Adrenal gland (tissue), 5 donors: ENCODE measurements around the gene TMEM98.

Experiments
- POLR2A ChIP-seq, 2 donors: fragments of 450-650 bp; IDR thresholded peaks; one replicate each; pipeline ENCODE4 v1.6.1; 2017; ENCODE audit warnings: antibody characterized with exemption in 2 of 2, mild to moderate bottlenecking in 2 of 2, moderate library complexity in 1 of 2
- TF ChIP-seq, protein P1 (sequence below), 6 experiments: fragments of 450-650 bp in 4 of 6; fragments of 200-600 bp in 2 of 6; sonication (generic) in 1 of 6; IDR thresholded peaks; 1 replicate in 5 of 6; 2 replicates in 1 of 6; pipeline versions ENCODE4 v1.5.1 to v1.8.0; 2016 to 2021; ENCODE audit warnings: antibody characterized with exemption in 6 of 6, mild to moderate bottlenecking in 2 of 6, moderate library complexity in 1 of 6
- donor health status: DM: no; HTN: no; CAD: no.

DNA sequence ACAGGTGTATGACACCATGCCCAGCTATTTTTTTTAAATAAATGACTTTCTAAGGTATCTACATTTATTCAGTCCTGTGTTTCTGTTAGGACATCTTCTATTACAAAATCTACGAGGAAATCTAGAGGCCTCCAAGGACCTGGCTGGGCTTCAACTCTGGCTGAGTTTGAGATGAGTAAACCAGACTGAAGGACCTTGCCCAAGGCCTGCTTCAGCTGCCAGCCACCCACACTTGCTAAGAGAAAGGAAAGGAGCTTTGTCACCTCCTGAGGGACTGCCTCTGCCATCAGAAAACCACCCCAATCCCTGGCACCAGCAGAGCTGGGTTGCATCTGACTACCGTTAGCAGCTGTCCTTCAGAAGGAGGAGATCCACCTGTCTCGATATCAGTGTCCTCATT lies 49.7 kb upstream of the TMEM98 start:
- TF ChIP-seq POLR2A (IDR thresholded peaks at IDR 0.05) = no peak
- TF ChIP-seq, protein P1, sequence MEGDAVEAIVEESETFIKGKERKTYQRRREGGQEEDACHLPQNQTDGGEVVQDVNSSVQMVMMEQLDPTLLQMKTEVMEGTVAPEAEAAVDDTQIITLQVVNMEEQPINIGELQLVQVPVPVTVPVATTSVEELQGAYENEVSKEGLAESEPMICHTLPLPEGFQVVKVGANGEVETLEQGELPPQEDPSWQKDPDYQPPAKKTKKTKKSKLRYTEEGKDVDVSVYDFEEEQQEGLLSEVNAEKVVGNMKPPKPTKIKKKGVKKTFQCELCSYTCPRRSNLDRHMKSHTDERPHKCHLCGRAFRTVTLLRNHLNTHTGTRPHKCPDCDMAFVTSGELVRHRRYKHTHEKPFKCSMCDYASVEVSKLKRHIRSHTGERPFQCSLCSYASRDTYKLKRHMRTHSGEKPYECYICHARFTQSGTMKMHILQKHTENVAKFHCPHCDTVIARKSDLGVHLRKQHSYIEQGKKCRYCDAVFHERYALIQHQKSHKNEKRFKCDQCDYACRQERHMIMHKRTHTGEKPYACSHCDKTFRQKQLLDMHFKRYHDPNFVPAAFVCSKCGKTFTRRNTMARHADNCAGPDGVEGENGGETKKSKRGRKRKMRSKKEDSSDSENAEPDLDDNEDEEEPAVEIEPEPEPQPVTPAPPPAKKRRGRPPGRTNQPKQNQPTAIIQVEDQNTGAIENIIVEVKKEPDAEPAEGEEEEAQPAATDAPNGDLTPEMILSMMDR (IDR thresholded peaks at IDR 0.05) = no peak
